ENCODE results near the gene ARHGDIA.

ARHGDIA gene

GRCh38 chr17:81900181-81900820 is 29.2 kb upstream of the ARHGDIA start:
- TF ChIP-seq CTCF (IDR thresholded peaks at IDR 0.05; ENCODE audit: low read depth, low read length): no peak
- no peak for DNase-seq (ENCODE audit: extremely low read depth, low read depth)

DNA sequence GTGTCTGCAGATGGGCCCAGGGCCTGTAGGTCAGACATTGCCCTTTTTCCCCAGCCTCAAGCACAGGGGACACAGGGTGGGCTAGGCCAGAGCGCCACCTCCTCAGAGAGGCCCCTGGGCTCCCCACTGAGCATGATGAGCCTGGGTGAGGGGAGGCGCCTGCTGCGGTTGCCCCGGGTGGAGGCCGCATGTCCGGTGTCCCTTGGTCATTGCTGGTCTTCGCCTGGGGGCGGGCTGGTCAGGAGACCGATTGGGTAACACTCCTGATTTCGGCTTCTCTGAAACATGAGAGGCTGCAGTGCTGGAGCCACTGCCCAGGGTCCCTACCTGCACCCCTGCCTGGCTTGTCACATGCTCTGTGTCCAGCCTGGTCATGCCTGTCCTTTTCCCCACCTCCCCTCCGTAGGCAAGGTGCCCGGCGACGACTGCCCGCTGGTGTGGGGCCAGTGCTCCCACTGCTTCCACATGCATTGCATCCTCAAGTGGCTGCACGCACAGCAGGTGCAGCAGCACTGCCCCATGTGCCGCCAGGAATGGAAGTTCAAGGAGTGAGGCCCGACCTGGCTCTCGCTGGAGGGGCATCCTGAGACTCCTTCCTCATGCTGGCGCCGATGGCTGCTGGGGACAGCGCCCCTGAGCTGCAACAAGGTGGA is 28.5 kb upstream of the ARHGDIA start:
- TF ChIP-seq CTCF (IDR thresholded peaks at IDR 0.05; ENCODE audit: low read depth, low read length): no peak
- DNase-seq (ENCODE audit: extremely low read depth, low read depth): no peak

DNA sequence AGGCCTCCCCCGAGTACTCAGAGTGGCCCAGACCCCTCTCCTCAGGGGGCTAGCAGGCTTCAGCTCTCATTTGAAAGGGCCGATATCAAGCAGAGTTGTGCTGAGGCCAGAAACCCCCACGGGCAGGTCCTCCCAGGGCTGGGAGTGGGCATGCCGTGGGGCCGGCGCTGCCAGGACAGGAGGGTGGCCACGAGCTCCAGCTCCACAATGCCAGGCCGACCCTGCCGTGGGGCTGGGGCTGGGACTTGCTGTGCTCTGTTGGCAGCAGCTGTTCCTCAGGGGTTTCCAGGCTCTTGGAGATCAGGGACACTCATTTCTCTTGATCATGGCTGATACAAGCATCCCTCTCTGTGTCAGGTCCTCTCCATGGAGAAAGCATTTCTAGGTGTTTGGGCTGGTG is 27.7 kb upstream of the ARHGDIA start:
- no peak for TF ChIP-seq CTCF (IDR thresholded peaks at IDR 0.05; ENCODE audit: low read depth, low read length)
- DNase-seq (ENCODE audit: extremely low read depth, low read depth): no peak

DNA sequence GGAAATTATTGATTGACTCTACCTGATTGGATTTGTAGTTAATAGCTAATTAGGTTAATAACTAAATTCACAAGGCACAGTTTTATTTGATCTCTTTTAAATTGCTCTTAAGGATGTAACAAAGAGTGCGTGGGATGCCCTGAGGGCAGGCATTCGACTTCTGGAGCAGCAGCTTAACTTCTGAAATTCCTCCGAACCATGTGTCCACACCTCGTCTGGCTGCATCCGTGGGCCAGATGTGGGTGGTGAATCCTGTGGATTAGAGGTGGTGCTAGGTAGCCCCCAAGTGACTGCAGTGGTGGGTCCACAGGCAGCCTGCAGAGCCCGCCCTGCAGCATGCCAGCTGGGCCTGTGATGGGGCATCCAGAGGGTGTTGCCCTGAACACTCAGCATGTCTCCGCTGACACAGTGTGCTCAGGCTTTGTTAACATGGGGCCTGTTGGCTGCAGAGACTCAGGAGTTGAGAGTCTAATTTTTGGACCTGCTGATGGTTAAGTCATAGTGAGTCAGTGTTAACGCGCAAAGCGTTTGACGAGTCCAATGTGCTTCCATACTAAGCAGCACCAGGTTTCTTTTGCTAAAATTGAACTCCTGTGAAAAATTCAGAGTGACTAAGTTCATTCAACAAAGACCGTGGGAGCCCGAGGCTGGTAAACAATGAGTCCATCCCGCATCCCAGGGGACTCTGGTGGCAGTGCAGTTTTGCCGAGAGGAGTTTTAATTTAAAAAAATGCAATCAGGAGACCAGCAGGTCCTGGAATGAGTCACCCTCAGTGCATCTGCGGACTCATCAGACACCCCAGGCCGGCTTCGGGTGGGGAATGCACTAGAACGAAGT is 27.1 kb upstream of the ARHGDIA start:
- DNase-seq (ENCODE audit: extremely low read depth, low read depth): peak; percentile 23
- TF ChIP-seq CTCF (IDR thresholded peaks at IDR 0.05; ENCODE audit: low read depth, low read length): no peak

DNA sequence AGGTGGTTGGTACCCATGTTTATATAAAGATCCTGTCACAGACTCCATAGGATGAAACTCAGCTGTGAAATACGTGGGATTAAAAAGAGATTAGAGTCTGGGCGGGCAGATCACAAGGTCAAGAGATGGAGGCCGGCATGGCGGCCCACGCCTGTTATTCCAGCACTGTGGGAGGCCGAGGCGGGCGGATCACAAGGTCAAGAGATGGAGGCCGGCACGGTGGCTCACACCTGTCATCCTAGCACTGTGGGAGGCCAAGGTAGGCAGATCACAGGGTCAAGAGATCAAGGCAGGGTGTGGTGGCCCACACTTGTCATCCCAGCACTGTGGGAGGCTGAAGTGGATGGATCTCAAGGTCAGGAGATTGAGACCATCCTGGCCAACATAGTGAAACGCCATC is 24.3 kb upstream of the ARHGDIA start:
- DNase-seq (ENCODE audit: extremely low read depth, low read depth): no peak
- TF ChIP-seq CTCF (IDR thresholded peaks at IDR 0.05; ENCODE audit: low read depth, low read length): no peak

- DNase-seq (ENCODE audit: extremely low read depth, low read depth): no peak
- no peak for TF ChIP-seq CTCF (IDR thresholded peaks at IDR 0.05; ENCODE audit: low read depth, low read length)
These were observed 20.1 kb upstream of the ARHGDIA start for GRCh38 chr17:81891303-81891552.

Measured in AG09319 (cell line).